Measurements from ENCODE around the gene RAD51B. TPM values are rescaled to one million over a fixed set of nuclear protein-coding genes. Genes with fewer than 3 reads are reported as not detected.
A peak's percentile ranks its signal among the peaks of the same experiment; 100 is the strongest.

RAD51B gene
- total RNA-seq, 4 donors from 2014 or later = 19.6 to 39.7 (median 25.4) TPM

GRCh38 chr14:68450391-68451120 is 631.0 kb downstream of the RAD51B start:
- TF ChIP-seq POLR2A (IDR thresholded peaks at IDR 0.05) (no peak), CTCF (IDR thresholded peaks at IDR 0.05) (no peak), EP300 (IDR thresholded peaks at IDR 0.05) (no peak), POLR2AphosphoS5 (IDR thresholded peaks at IDR 0.05) (no peak)
- 91% methylated on average over 11 of the region's 11 CpGs for WGBS
- no peak overlapping the region for H3K4me3 ChIP-seq
- H3K36me3 ChIP-seq = no peaks in the 10 kb centered on the region
- no peak for DNase-seq (ENCODE audit: low spot score in 2 of 2)
- H3K27me3 ChIP-seq = no peaks in the 10 kb centered on the region
- H3K4me1 ChIP-seq = peaks cover 26% of the 10 kb centered on the region
- peaks cover 4% of the 10 kb centered on the region for H3K9me3 ChIP-seq
- H3K27ac ChIP-seq = peak overlapping the region; percentile 67

- H3K27me3 ChIP-seq = no peaks in the 10 kb centered on the region
- no peak overlapping the region for H3K4me3 ChIP-seq
- peaks cover 19% of the 10 kb centered on the region for H3K4me1 ChIP-seq
- peak in 1 of 2 donors; percentile 74 for DNase-seq (ENCODE audit: low spot score in 2 of 2)
- H3K9me3 ChIP-seq = peaks cover 4% of the 10 kb centered on the region
- TF ChIP-seq EP300 (IDR thresholded peaks at IDR 0.05) (no peak), CTCF (IDR thresholded peaks at IDR 0.05) (no peak), POLR2A (IDR thresholded peaks at IDR 0.05) (no peak), POLR2AphosphoS5 (IDR thresholded peaks at IDR 0.05) (peak in 1 of 3 donors; percentile 78)
- peak overlapping the region; percentile 67 for H3K27ac ChIP-seq
- WGBS = 58% methylated on average over 4 of the region's 4 CpGs
- no peaks in the 10 kb centered on the region for H3K36me3 ChIP-seq
Observed at GRCh38 chr14:68451696-68452373, 632.3 kb downstream of the RAD51B start.

- Histone ChIP-seq H3K4me1 (peaks cover 33% of the 10 kb centered on the region), H3K27ac (peak overlapping the region; percentile 69), H3K27me3 (no peaks in the 10 kb centered on the region), H3K4me3 (no peak overlapping the region), H3K9me3 (peaks cover 4% of the 10 kb centered on the region), H3K36me3 (no peaks in the 10 kb centered on the region)
- TF ChIP-seq POLR2AphosphoS5 (IDR thresholded peaks at IDR 0.05) (no peak), EP300 (IDR thresholded peaks at IDR 0.05) (no peak), CTCF (IDR thresholded peaks at IDR 0.05) (no peak), POLR2A (IDR thresholded peaks at IDR 0.05) (no peak)
- WGBS = 52% methylated on average over 1 of the region's 1 CpG
- DNase-seq (ENCODE audit: low spot score in 2 of 2) = no peak
Observed at GRCh38 chr14:68458253-68458652, 638.7 kb downstream of the RAD51B start.

GRCh38 chr14:68458840-68459469 is 639.4 kb downstream of the RAD51B start:
- H3K9me3 ChIP-seq = peaks cover 4% of the 10 kb centered on the region
- H3K4me3 ChIP-seq = no peak overlapping the region
- peaks cover 33% of the 10 kb centered on the region for H3K4me1 ChIP-seq
- peak overlapping the region; percentile 69 for H3K27ac ChIP-seq
- peak in 1 of 2 donors; percentile 81 for DNase-seq (ENCODE audit: low spot score in 2 of 2)
- WGBS = 14% methylated on average over 4 of the region's 5 CpGs
- no peaks in the 10 kb centered on the region for H3K36me3 ChIP-seq
- no peaks in the 10 kb centered on the region for H3K27me3 ChIP-seq
- TF ChIP-seq POLR2AphosphoS5 (IDR thresholded peaks at IDR 0.05) (peak in 1 of 3 donors; percentile 24), CTCF (IDR thresholded peaks at IDR 0.05) (no peak), POLR2A (IDR thresholded peaks at IDR 0.05) (no peak)
